ENCODE data around the gene VRTN. TPM values are rescaled to one million over a fixed set of nuclear protein-coding genes. Genes with fewer than 3 reads are reported as not detected.
"Not testable (repeated sequence)": the region's sequence is repeated elsewhere in the genome, so short reads cannot be mapped to it uniquely, and the experiment has no call there.

VRTN gene
- total RNA-seq, 1 donor from 2014 or later = not detected

DNA sequence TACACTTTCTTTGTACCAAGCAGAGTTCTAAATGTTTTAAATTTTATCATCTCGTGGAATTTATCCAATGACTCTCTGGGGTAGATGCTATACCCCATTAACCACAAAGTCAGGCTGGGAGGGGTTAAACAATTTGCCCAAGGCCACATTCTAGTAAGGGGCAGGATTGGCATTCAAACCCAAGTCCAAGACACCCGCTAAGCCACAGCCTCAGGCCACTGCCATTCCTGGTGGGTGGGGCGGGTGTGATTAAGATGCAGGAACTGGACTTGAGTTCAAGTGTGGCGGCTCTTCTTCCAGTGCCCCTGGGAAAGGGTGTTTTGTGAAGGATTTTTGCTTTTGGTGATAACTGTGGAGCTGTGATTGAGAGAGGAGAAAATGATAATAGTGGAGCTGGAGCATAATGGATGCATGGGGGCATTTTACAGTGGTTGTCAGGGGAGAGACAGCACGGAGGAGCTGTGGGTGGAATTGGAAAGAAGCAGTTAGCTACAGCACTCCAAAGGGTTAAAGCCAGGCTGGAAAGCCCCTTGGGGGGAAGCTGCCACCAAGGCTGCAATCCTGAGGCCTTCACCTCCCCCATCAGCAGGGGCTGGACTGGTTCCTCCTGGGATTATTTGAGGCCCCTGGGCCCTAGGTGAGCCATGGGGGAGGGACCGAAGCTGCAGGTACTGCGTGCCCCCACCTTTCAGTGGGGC, 1.0 kb upstream of the VRTN start:
- ATAC-seq (no peak), DNase-seq (no peak)
- intact Hi-C loops (cut with micrococcal nuclease) = no loop called here

DNA sequence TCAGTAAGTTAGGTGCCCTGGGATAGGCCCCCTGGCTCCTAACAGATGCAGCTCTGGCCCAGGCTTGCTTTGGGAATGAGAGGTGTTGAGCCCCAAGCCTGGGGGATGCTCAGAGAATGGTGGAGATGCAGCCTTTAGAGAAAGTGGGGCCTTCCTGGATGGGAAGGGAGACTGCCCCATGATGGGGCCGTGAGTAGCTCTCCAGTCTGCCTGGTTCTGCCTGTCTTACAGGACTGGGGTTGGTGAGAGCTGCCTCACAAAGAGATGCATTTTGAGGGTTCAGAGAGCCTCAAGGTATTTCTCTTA, 523 bp upstream of the VRTN start:
- DNase-seq (no peak), ATAC-seq (no peak)
- intact Hi-C loops (cut with micrococcal nuclease) = no loop called here

DNA sequence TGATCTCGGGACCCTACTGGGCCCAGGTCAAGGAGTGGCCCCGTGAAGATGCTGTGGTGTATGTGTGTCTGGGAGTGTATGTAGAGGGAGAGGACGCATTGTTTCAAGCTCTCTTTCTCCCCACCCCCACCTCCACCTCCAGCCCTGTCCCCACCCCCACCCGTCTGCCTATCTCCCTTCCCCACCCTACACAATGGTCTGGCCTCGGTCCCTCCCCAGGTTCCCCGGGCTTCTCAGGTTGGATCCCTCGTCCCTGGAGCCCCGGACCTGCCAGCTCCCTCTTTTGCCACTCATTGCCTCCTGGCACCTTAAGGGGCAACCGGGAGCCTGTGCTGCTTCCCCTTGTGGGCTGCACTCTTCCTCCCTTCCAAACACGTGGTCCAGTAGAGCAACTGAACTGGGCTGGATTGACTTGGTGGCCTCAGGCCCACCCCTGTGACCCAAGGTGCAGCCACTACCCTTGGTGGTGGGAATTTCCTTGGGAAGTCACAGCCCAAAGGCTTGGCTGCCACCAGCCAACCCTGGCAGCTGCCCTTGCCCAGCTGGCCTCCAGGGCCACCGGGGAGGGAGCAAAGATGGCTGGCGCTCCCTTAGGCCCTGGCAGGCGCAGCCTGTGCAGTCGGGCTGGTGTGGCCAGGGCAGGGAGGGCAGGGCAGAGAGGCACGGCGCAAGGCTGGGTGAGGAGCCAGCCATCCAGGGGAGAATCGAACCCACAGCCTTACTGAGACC, 628 bp downstream of the VRTN start:
- DNase-seq (no peak), ATAC-seq (no peak)
- intact Hi-C loops (cut with micrococcal nuclease) = no loop called here

DNA sequence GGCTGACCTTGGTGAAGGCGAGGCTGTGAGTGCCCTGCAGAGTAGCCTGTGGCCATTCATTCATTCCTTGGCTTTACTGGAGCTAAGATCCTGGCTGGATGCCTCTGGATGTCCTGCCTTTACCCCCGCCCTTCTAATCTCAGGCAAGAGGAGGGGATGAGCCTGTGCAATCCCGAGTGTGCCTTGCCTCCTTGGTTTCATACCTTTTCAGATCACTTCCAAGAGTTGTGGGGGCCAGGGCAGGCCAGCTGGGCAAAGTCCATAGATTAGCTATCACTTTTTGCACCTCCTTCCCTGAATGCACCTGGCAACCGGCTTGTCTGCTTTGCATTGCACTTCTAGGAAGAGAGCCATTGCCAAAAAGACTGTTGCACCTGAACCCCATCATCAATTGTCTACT, 1.5 kb downstream of the VRTN start:
- ATAC-seq (no peak), DNase-seq (no peak)
- intact Hi-C loops (cut with micrococcal nuclease) = no loop called here

DNA sequence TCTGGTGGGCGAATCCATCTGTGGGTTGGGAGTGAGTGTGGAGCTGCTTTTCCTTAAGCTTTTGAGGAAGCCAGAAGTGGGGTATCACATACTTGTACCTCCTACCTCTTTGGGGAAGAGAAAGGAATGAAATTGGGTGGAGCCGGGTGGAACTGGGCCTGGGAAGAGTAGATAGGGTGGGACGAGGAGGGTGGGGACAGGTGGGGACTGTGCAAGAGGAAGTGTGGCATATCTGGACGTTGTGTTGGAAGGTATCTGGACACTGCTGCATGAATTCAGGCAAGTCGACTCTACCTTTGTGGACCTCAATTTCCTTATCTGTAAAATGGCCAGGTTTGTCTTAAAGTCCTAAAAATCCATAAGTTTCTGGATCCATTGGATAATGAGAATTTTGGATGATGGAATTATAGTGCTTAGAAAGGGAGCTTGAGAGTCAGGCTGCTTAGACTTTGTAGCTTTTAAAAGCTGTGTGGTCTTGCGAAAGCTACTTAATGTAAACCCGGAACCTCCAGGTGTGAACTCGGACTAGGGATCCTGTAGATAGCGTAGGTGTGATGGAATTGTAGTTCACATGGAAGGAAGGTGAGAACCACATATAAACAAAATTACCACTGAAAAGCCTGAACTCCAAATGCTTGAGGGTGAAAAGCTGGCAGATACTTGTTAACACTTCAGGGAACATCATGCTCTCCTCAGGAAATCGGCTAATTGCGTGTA, 2.1 kb downstream of the VRTN start:
- intact Hi-C loops (cut with micrococcal nuclease) = no loop called here
- DNase-seq (no peak), ATAC-seq (no peak)

DNA sequence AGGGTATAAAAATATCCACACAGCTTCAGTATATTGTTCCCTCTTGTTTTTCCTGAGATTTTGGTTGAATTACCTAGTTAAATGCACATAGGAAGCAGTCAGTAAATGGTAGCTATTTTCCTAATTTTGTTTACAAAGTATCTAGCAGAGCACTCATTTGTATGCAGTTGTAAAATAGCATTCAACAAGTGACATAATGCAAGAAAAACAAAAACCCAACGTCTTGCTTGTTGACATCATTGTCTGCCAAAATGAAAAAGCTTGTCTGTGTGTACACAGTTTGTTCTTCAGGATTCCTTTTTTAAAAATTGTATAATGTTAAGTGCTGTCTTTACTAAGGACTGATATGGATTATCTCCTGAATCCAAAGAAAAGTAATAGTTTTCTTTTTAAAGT, 2.7 kb downstream of the VRTN start:
- no peak for DNase-seq
- ATAC-seq = no peak
- intact Hi-C loops (cut with micrococcal nuclease) = no loop called here

DNA sequence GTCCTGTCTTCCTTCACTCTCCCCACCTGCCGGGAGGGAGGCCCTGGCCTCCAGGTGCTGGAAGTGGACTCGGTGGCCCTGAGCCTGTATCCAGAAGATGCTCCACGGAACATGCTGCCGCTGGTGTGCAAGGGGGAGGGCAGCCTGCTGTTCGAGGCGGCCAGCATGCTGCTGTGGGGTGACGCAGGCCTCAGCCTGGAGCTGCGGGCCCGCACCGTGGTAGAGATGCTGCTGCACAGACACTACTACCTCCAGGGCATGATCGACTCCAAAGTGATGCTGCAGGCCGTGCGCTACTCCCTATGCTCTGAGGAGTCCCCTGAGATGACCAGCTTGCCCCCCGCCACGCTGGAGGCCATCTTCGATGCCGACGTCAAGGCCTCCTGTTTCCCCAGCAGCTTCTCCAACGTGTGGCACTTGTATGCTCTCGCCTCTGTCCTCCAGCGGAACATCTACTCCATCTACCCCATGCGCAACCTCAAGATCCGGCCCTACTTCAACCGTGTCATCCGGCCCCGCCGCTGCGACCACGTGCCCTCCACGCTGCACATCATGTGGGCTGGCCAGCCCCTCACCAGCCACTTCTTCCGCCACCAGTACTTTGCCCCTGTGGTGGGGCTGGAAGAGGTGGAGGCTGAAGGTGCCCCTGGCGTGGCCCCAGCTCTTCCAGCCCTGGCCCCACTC, 8.8 kb downstream of the VRTN start:
- DNase-seq (no peak), ATAC-seq (no peak)
- intact Hi-C loops (cut with micrococcal nuclease) = no loop called here

DNA sequence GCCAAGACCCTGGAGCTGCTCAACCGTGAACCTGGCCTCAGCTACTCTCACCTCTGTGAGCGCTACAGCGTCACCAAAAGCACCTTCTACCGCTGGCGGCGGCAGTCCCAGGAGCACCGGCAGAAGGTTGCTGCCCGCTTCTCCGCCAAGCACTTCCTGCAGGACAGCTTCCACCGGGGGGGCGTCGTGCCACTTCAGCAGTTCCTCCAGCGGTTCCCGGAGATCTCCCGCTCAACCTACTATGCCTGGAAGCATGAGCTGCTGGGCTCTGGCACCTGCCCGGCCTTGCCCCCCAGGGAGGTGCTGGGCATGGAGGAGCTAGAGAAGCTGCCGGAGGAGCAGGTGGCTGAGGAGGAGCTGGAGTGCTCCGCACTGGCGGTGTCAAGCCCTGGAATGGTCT, 9.3 kb downstream of the VRTN start:
- DNase-seq (no peak), ATAC-seq (no peak)
- intact Hi-C loops (cut with micrococcal nuclease) = no loop called here

DNA sequence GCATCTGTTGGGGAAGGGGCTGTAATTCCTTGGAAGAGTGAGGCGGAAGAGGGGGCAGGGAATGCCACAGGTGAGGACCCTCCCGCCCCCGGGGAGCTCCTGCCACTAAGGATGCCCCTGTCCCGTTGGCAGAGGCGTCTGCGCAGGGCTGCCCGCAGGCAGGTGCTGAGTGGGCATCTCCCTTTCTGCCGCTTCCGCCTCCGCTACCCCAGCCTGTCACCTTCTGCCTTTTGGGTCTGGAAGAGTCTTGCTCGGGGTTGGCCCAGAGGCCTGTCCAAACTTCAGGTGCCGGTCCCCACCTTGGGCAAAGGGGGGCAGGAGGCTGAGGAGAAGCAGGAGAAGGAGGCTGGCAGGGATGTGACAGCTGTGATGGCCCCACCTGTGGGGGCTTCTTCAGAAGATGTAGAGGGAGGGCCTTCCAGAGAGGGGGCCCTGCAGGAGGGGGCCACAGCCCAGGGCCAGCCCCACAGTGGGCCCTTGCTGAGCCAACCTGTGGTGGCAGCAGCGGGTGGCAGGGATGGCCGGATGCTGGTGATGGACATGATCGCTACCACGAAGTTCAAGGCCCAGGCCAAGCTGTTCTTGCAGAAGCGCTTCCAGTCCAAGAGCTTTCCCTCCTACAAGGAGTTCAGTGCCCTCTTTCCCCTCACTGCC, 10.0 kb downstream of the VRTN start:
- DNase-seq = no peak
- intact Hi-C loops (cut with micrococcal nuclease) = no loop called here
- ATAC-seq = no peak

DNA sequence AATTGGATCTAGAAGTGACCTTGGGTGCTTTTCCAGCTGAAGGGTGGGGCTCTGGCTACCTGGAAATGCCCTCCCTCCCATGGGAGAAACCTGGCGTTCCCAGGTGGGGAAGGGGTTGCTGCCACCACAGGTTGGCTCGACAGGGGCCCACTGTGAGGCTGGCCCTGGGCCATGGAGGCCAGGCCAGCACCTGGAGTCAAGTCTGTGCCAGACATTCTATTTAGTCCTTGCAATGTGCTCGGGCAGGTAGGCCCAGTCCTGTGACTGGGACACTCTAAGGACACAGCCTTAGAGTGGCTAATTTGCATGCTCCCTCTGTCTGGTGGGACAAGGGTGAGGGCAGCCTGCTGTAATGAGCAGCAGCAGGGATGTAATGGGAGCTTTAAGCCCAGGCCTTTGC, 11.9 kb downstream of the VRTN start:
- intact Hi-C loops (cut with micrococcal nuclease) = loop anchor here (5.0 kb wide), 1 partner anchor 117 kb away; no protein-coding TSS in a partner anchor
- DNase-seq (no peak), ATAC-seq (no peak)

DNA sequence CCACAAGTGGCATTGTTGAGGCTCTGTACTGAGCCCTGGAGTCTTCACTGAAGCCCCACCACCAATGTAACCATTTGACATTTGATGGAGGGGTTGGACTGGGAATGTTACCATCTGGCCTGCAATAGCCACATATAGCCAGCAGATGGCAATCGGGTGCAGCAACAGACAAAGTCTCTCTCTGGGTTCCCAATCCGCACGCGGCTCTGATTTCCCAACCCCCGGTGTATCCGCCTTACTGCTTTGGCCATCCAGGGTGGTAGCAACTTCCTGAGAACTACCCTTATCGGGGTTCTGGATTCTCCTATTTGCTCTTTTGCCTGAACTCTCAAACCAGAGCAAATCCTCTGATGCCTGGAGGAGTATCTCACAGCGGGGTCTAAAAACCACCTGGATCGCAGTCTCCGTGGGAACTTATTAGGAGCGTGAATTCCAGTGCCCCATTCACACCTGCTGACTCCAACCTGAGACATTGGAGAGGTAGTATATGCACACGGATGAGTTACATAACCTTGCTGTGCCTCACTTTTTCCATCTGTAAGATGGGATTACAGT, 14.2 kb downstream of the VRTN start:
- ATAC-seq = peak; percentile 93
- peak; percentile 82 for DNase-seq
- intact Hi-C loops (cut with micrococcal nuclease) = loop anchor here (5.0 kb wide), 1 partner anchor 115 kb away; no protein-coding TSS in a partner anchor

DNA sequence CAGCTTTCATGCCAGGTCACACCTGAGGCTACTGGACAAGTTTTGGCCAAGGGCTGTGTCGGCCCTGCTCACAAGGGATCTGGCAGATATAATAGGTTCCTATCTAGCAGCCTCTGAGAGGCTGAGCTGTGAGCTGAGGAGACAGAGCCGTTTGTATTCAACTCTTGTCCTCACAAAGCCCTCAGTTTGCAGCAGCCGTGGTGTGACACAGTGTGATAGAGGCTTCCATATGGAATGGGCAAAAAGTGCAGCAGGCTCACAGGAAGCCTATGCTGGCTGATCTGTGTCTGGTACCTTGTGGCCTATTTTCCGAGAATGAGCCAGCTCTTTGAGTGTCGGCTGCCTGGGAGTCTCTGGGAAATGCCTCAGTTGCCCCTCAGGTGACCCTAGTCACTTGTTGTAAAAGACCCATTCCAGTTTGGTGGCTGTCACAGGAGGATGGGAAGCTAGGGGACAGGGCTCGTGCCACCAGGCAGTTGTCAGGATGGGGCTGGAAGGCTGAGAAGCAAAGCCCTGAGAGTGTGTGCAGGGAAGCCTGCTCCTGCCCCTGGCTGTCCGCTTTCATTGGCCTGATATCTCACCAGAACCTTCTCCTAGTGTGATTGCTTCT, 16.1 kb downstream of the VRTN start:
- intact Hi-C loops (cut with micrococcal nuclease) = loop anchor here (5.0 kb wide), 1 partner anchor 113 kb away; no protein-coding TSS in a partner anchor
- no peak for ATAC-seq

DNA sequence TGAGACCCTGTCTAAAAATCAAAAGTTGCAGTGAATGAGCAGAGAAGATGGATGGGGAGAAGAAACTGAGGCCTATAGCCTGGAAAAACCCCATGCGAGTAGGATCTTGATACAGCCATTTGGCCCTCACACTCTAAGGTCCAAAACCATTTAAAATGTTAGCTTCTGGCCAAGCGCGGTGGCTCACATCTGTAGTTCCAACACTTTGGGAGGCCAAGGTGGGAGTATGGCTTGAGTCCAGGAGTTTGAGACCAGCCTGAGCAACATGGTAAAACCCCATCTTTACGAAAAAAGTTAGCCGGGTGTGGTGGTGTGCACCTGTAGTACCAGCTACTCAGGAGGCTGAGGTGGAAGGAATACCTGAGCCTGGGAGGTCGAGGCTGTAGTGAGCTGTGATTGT, 19.8 kb downstream of the VRTN start:
- no peak for ATAC-seq

More for the DNA sequence above, 16.1 kb downstream of the VRTN start:
- no peak for DNase-seq

DNA sequence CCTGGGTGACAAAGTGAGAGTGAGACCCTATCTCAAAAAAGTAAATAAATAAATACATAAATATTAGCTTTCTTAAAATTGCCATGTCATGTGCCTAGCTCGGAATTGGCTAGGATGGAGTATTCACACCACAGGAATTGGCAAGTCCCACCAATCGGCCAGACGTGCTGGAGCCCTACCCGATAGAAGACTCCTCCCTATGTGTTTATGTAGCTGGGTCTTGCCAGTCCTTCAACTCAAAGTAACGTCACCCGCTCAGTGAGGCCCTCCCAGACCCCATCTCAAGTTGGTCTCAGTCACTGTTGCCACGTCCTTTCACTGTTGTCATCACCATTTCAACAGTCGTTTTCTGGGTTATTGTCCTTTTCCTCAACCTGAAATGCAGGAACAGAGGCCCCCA, 20.2 kb downstream of the VRTN start:
- DNase-seq (no peak), ATAC-seq (no peak)
- intact Hi-C loops (cut with micrococcal nuclease) = no loop called here

More for the DNA sequence above, 19.8 kb downstream of the VRTN start:
- no peak for DNase-seq
- intact Hi-C loops (cut with micrococcal nuclease) = no loop called here

DNA sequence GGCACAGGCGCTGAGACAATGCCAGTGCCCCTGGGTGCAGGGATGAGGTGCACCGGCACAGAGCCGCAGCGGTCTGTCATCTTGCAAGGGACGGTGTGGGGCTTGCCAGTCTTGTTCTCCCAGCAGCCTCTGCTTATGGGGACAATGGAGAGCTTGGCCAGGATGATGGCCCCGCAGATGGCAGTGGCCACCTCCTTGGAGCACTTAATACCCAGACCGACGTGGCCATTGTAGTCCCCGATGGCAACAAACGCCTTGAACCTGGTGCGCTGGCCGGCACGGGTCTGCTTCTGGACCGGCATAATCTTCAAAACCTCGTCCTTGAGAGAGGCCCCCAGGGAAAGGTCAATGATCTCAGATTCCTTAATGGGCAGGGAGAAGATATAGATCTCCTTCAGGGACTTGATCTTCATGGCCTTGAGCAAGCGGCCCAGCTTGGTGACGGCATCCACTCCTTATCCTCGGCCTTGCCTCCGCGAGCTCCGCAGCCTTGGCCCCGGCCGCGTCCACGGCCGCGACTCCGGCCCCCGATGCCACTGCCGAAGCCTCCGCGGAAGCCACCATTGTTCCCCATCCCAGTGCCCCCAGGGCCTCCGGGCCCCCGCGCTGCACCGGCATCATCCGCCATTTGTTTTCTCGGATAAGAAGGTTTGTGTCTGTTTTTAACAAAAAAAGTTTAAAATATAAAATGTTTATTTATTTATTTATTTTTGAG, 29.9 kb downstream of the VRTN start:
- ATAC-seq (no peak), DNase-seq (no peak)
- intact Hi-C loops (cut with micrococcal nuclease) = no loop called here

DNA sequence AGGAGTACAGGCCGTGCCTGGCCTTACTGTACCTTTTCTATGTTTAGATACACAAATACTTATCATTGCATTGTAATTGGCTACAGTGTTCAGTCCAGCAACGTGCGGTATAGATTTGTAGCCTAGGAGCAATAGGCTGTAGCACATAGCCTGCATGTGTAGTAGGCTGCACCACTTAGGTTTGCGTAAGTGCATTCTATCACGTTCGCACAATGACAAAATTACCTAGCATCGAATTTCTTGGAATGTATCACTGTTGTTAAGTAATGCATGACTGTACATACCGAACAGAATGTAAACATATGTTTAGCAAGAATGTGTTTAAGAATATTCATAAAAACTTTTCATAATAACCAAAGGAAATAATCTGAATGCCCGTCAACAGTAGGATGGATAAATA, 31.9 kb downstream of the VRTN start:
- intact Hi-C loops (cut with micrococcal nuclease) = no loop called here
- ATAC-seq (no peak), DNase-seq (no peak)

DNA sequence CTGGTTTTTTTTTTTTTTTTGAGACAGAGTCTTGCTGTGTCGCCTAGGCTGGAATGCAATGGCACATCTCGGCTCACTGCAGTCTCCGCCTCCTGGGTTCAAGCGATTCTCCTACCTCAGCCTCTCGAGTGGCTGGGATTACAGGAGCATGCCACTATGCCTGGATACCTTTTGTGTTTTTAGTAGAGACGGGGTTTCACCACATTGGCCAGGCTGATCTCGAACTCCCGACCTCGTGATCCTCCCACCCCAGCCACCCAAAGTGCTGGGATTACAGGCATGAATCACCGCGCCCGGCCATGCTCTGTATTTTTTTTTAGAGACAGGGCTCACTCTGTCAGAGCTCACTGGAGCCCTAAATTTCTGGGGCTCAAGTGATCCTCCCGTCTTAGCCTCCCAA, 32.6 kb downstream of the VRTN start:
- ATAC-seq = no peak
- DNase-seq = no peak
- intact Hi-C loops (cut with micrococcal nuclease) = no loop called here

DNA sequence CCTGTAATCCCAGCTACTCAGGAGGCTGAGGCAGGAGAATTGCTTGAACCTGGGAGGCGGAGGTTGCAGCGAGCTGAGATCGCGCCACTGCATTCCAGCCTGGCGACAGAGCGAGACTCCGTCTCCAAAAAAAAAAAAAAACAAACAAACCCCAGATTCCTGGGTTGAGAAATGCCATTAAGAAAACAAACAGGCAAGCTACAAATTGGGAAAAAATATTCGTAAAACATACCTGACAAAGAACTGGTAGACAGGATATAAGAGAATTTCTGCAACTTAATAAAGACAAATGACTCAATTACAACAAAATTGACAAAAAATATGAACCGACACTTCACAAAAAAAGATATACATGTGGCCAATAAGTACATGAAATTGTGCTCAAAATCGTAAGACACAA, 33.3 kb downstream of the VRTN start:
- DNase-seq; intact Hi-C loops (cut with micrococcal nuclease); ATAC-seq: not testable (repeated sequence)
